ENCODE data around the gene PLA1A.

The PLA1A gene

DNA sequence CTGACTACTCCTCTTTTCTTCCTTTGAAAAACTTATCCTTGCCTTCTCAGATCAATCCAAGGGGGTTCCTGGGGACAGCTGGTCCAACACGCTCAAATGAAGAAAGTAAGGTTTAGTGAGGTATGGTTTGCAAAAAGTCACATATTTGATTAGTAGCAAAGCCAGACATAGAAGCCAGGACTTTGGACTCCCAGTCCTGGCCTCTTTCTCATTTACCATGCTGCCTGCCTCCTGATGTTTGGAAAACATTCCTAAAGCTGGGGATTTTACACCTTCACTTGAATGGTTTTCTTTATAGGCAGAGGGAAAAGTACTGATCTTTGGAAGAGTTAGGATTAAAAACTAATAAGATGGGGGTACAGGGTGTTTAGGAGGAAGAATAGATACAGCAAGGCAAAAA is 48.1 kb downstream of the PLA1A start:
- H3K4me2 ChIP-seq: no peak overlapping the region
- H4K20me1 ChIP-seq (ENCODE audit: insufficient read depth): no peaks in the 10 kb centered on the region
- H3K79me2 ChIP-seq (ENCODE audit: insufficient read depth, low read depth): no peaks in the 10 kb centered on the region
- H3K9ac ChIP-seq: no peak overlapping the region
- H2AFZ ChIP-seq (ENCODE audit: low read depth): no peak overlapping the region
- no peaks in the 10 kb centered on the region for H3K36me3 ChIP-seq (ENCODE audit: insufficient read depth)
- no peaks in the 10 kb centered on the region for H3K27me3 ChIP-seq (ENCODE audit: insufficient read depth, low read depth)
- H3K27ac ChIP-seq: no peak overlapping the region
- TF ChIP-seq, protein P1, sequence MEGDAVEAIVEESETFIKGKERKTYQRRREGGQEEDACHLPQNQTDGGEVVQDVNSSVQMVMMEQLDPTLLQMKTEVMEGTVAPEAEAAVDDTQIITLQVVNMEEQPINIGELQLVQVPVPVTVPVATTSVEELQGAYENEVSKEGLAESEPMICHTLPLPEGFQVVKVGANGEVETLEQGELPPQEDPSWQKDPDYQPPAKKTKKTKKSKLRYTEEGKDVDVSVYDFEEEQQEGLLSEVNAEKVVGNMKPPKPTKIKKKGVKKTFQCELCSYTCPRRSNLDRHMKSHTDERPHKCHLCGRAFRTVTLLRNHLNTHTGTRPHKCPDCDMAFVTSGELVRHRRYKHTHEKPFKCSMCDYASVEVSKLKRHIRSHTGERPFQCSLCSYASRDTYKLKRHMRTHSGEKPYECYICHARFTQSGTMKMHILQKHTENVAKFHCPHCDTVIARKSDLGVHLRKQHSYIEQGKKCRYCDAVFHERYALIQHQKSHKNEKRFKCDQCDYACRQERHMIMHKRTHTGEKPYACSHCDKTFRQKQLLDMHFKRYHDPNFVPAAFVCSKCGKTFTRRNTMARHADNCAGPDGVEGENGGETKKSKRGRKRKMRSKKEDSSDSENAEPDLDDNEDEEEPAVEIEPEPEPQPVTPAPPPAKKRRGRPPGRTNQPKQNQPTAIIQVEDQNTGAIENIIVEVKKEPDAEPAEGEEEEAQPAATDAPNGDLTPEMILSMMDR (conservative IDR thresholded peaks at IDR 0.05; ENCODE audit: low read depth, low read length): no peak
- H3K4me3 ChIP-seq (IDR thresholded peaks at IDR 0.05; ENCODE audit: insufficient read depth, low read depth, low read length): no peak overlapping the region
- peaks cover 31% of the 10 kb centered on the region for H3K4me1 ChIP-seq (ENCODE audit: low read depth, poor library complexity, severe bottlenecking)

DNA sequence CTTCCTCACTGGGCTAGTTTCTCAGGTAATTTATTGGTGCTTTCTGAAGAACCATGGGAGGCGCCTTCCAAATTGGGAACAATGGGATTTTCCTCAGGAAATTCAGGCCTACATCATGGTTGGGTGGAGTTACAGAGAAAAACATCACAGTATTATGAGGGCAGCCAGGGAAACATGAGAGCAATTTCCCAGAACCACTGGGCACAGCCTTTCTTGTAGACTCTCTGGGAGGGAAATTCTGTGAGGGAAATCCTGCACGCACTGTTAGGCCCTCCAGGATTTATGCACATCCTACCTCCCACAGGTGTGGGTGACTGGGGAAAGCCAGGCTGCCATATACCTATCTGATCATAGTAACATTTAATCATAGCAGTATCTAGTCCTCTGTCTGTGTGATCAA is 49.5 kb downstream of the PLA1A start:
- TF ChIP-seq, protein P1 (conservative IDR thresholded peaks at IDR 0.05; ENCODE audit: low read depth, low read length): no peak
- H3K27ac ChIP-seq: no peak overlapping the region
- no peak overlapping the region for H3K9ac ChIP-seq
- H2AFZ ChIP-seq (ENCODE audit: low read depth): no peak overlapping the region
- H4K20me1 ChIP-seq (ENCODE audit: insufficient read depth): no peaks in the 10 kb centered on the region
- no peak overlapping the region for H3K4me2 ChIP-seq
- H3K4me1 ChIP-seq (ENCODE audit: low read depth, poor library complexity, severe bottlenecking): peaks cover 28% of the 10 kb centered on the region
- H3K4me3 ChIP-seq (IDR thresholded peaks at IDR 0.05; ENCODE audit: insufficient read depth, low read depth, low read length): no peak overlapping the region
- no peaks in the 10 kb centered on the region for H3K36me3 ChIP-seq (ENCODE audit: insufficient read depth)
- no peaks in the 10 kb centered on the region for H3K79me2 ChIP-seq (ENCODE audit: insufficient read depth, low read depth)
- no peaks in the 10 kb centered on the region for H3K27me3 ChIP-seq (ENCODE audit: insufficient read depth, low read depth)

GRCh38 chr3:119647843-119648575 is 50.3 kb downstream of the PLA1A start:
- Histone ChIP-seq H3K79me2 (ENCODE audit: insufficient read depth, low read depth) (no peaks in the 10 kb centered on the region), H3K4me2 (no peak overlapping the region), H3K4me1 (ENCODE audit: low read depth, poor library complexity, severe bottlenecking) (peaks cover 20% of the 10 kb centered on the region), H2AFZ (ENCODE audit: low read depth) (no peak overlapping the region), H3K27ac (no peak overlapping the region), H3K4me3 (IDR thresholded peaks at IDR 0.05; ENCODE audit: insufficient read depth, low read depth, low read length) (no peak overlapping the region), H4K20me1 (ENCODE audit: insufficient read depth) (no peaks in the 10 kb centered on the region), H3K27me3 (ENCODE audit: insufficient read depth, low read depth) (no peaks in the 10 kb centered on the region), H3K36me3 (ENCODE audit: insufficient read depth) (no peaks in the 10 kb centered on the region), H3K9ac (no peak overlapping the region)
- TF ChIP-seq, protein P1 (conservative IDR thresholded peaks at IDR 0.05; ENCODE audit: low read depth, low read length): no peak

- H3K79me2 ChIP-seq (ENCODE audit: insufficient read depth, low read depth): no peaks in the 10 kb centered on the region
- no peak overlapping the region for H3K27ac ChIP-seq
- TF ChIP-seq, protein P1 (conservative IDR thresholded peaks at IDR 0.05; ENCODE audit: low read depth, low read length): no peak
These were observed 52.1 kb downstream of the PLA1A start for GRCh38 chr3:119649761-119650160.

More at GRCh38 chr3:119649761-119650160, 52.1 kb downstream of the PLA1A start:
- no peaks in the 10 kb centered on the region for H3K27me3 ChIP-seq (ENCODE audit: insufficient read depth, low read depth)
- no peaks in the 10 kb centered on the region for H4K20me1 ChIP-seq (ENCODE audit: insufficient read depth)
- peaks cover 14% of the 10 kb centered on the region for H3K4me1 ChIP-seq (ENCODE audit: low read depth, poor library complexity, severe bottlenecking)
- no peak overlapping the region for H3K4me3 ChIP-seq (IDR thresholded peaks at IDR 0.05; ENCODE audit: insufficient read depth, low read depth, low read length)
- H2AFZ ChIP-seq (ENCODE audit: low read depth): no peak overlapping the region
- H3K9ac ChIP-seq: no peak overlapping the region
- peak overlapping the region; percentile 26 for H3K4me2 ChIP-seq
- H3K36me3 ChIP-seq (ENCODE audit: insufficient read depth): no peaks in the 10 kb centered on the region
